NB4 (cell line): ENCODE results near the gene CHRDL2.

ENCODE experiments used
- DNase-seq: peaks from one replicate; pipeline ENCODE4 v3.0.0; 2010; ENCODE audit warnings: low read depth
- H3K4me3 ChIP-seq: one replicate; pipeline ENCODE4 v1.5.1; 2011; ENCODE audit warnings: mild to moderate bottlenecking, low read depth, low read length, moderate library complexity
- CTCF ChIP-seq: IDR thresholded peaks from one replicate; pipeline ENCODE4 v1.5.1; 2012; ENCODE audit warnings: low read depth, low read length
- MAX ChIP-seq: IDR thresholded peaks from 2 replicates; pipeline ENCODE4 v1.6.1; 2011; ENCODE audit warnings: low read depth, low read length
- MYC ChIP-seq: IDR thresholded peaks from 2 replicates; pipeline ENCODE4 v1.6.1; 2011; ENCODE audit warnings: low read depth, low read length
- POLR2A ChIP-seq: IDR thresholded peaks from 2 replicates; pipeline ENCODE4 v1.6.1; 2011; ENCODE audit warnings: mild to moderate bottlenecking; ENCODE audit not compliant: insufficient read length; ENCODE audit errors: extremely low read depth

Gene CHRDL2

GRCh38 chr11:74680035-74680671 is 51.1 kb downstream of the CHRDL2 start:
- DNase-seq, result no peak
- no peak for TF ChIP-seq POLR2A
- no peak for TF ChIP-seq MAX
- no peak for TF ChIP-seq CTCF
- TF ChIP-seq MYC, result no peak
- H3K4me3 ChIP-seq, result no peak overlapping the region

GRCh38 chr11:74679513-74679865 is 51.7 kb downstream of the CHRDL2 start:
- H3K4me3 ChIP-seq, result no peak overlapping the region
- DNase-seq, result no peak
- TF ChIP-seq MYC, result no peak
- TF ChIP-seq POLR2A, result no peak
- no peak for TF ChIP-seq MAX
- TF ChIP-seq CTCF, result no peak

DNA sequence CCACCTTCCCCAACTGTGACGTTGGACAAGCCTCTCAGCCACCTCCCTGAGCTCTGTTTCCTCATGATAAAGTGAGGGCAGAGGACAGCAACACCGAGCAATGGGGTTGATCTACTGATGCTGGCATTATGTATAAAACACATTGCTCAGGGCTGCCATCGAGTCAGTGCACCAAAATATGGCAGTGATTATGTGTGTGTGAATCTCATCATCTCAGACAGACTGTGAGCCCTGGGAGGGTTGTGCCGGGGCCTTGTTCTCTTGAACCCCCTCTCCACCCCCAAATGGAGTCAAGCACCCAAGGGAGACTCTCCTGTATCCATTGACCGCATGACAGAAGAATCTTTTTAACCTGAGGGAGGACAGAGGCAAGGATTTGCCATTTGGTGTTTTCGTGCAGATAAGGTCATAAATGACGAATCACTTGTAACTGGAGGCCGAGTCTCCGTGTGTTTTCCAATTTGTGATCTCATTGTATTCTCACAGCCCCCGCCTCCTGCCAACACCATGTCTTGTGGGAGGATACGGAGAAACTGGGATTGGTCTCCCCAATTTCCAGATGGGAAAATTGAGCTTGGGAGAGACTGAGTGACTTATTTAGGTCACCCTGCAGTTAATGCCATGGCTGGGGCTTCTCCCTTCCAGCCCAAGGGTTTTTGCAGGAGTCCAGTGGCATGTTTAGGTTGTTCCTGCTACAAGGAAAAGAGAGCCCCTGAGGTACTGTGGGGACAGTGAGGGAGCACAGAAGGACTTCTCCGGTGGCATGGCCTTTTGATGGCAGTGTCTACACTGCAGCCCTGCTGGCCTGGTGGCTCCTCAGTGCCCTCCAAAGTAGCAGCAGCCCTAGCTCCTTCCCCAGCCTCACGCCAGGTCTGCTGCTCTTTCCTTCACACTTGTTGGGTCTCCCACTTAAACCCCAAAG is 52.4 kb downstream of the CHRDL2 start:
- no peak for DNase-seq
- no peak overlapping the region for H3K4me3 ChIP-seq
- TF ChIP-seq MAX (no peak), POLR2A (no peak), CTCF (no peak), MYC (no peak)

- TF ChIP-seq MYC, result no peak
- TF ChIP-seq CTCF, result no peak
- no peak for TF ChIP-seq MAX
- no peak for TF ChIP-seq POLR2A
- DNase-seq, result no peak
- no peak overlapping the region for H3K4me3 ChIP-seq
These were observed 53.2 kb downstream of the CHRDL2 start for GRCh38 chr11:74678041-74678440.

DNA sequence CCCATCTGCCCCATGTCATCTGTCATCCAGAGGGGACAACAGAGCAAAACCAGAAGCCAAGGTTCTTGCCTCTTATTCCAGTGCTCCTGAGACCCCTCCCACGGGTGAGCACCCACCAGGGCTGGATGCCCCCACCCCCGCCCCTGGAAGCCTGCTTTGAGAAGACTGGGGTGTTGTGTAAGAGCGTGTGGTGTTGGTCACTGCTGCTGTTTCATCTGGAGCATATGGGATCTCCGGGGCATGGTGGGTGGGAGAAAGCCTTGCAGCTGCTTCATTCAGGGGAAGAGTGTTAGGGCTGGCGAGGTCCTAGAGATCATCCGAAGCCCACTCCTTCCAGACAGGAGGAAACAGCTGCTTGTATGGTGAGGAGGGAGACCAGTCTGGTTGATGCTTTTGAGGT is 54.1 kb downstream of the CHRDL2 start:
- no peak for DNase-seq
- H3K4me3 ChIP-seq, result no peak overlapping the region
- TF ChIP-seq CTCF, result no peak
- TF ChIP-seq POLR2A, result no peak
- no peak for TF ChIP-seq MAX
- no peak for TF ChIP-seq MYC
